K562 (cell line): Measurements from ENCODE around the gene SV2A. TPM values are rescaled to one million over a fixed set of nuclear protein-coding genes. Genes with fewer than 3 reads are reported as not detected.

Source experiments
- EZH2 ChIP-seq: IDR thresholded peaks from 2 replicates; pipeline ENCODE4 v1.6.1; 2012; ENCODE audit warnings: low read depth, mild to moderate bottlenecking, inconsistent platforms, low read length, borderline replicate concordance
- FIP1L1 ChIP-seq: fragments of 200-400 bp; formaldehyde crosslinking; IDR thresholded peaks from 2 replicates; pipeline ENCODE4 v1.6.1; 2018; ENCODE audit warnings: mild to moderate bottlenecking, low read depth, low read length; ENCODE audit not compliant: poor library complexity, severe bottlenecking
- FOS ChIP-seq: IDR thresholded peaks from 3 replicates; pipeline ENCODE4 v1.6.1; 2011; ENCODE audit not compliant: insufficient read length; ENCODE audit errors: extremely low read depth
- FOXK1 ChIP-seq: sonication (generic); formaldehyde crosslinking; IDR thresholded peaks from 2 replicates; pipeline ENCODE4 v1.8.0; 2022; ENCODE audit warnings: missing genetic modification reagents, mild to moderate bottlenecking, borderline replicate concordance
- GTF2E2 ChIP-seq: fragments of 200-800 bp; sonication (Bioruptor generic); IDR thresholded peaks from 2 replicates; pipeline ENCODE4 v1.6.1; 2016; ENCODE audit warnings: missing genetic modification characterization, missing compliant biosample characterization
- HDAC6 ChIP-seq: IDR thresholded peaks from 2 replicates; pipeline ENCODE4 v1.6.1; 2012; ENCODE audit warnings: low read depth, mild to moderate bottlenecking, control low read depth, inconsistent platforms, low read length, moderate library complexity
- MAFG ChIP-seq: fragments of 450-650 bp; conservative IDR thresholded peaks from 2 replicates; pipeline ENCODE4 v1.6.1; 2016; ENCODE audit warnings: missing genetic modification characterization, missing compliant biosample characterization
- MAFK ChIP-seq: IDR thresholded peaks from 2 replicates; pipeline ENCODE4 v1.6.1; 2011; ENCODE audit warnings: low read length, improper control_type of control experiment
- SMAD4 ChIP-seq: fragments of 250-450 bp; sonication (Bioruptor Pico); conservative IDR thresholded peaks from 2 replicates; pipeline ENCODE4 v1.8.0; 2021; ENCODE audit warnings: inconsistent platforms, mild to moderate bottlenecking, moderate library complexity
- YY1 ChIP-seq, 3 experiments: IDR thresholded peaks; 2 replicates each; pipeline ENCODE4 v1.6.1; 2011; ENCODE audit warnings: low read length in 2 of 3, mild to moderate bottlenecking in 2 of 3, moderate library complexity in 2 of 3, borderline replicate concordance in 1 of 3, control low read depth in 1 of 3, low read depth in 1 of 3; ENCODE audit not compliant: insufficient read depth in 3 of 3, insufficient replicate concordance in 2 of 3, control insufficient read depth in 1 of 3, insufficient read length in 1 of 3; ENCODE audit errors: extremely low read depth in 1 of 3
- ZFX ChIP-seq: sonication (generic); formaldehyde crosslinking; IDR thresholded peaks from 2 replicates; pipeline ENCODE4 v1.8.0; 2022; ENCODE audit warnings: mild to moderate bottlenecking, missing genetic modification reagents, moderate library complexity
- ZNF12 ChIP-seq: sonication (generic); formaldehyde crosslinking; IDR thresholded peaks from 2 replicates; pipeline ENCODE4 v1.4.0; 2020; ENCODE audit warnings: mild to moderate bottlenecking, missing genetic modification reagents
- ZNF407 ChIP-seq: fragments of 450-650 bp; IDR thresholded peaks from 2 replicates; pipeline ENCODE4 v1.6.1; 2016; ENCODE audit warnings: low read depth
- ZZZ3 ChIP-seq: fragments of 450-650 bp; IDR thresholded peaks from 2 replicates; pipeline ENCODE4 v1.6.1; 2016; ENCODE audit warnings: antibody characterized with exemption, mild to moderate bottlenecking, moderate library complexity
- polyA plus RNA-seq, 8 experiments: library from polyadenylated mRNA; depleted of rRNA in 4 of 8; stranded (reverse) in 5 of 8; unstranded in 3 of 8; fragments of >200 nt; fragmentation: Nextera tagmentation in 2 of 8; fragmentation: Illumina TruSeq in 1 of 8; extraction: Ambion mirVana in 2 of 8; extraction: Trizol in 1 of 8; gene quantifications; 2 replicates each; pipeline versions ENCODE4 v1.2.1 to v1.2.3, GENCODE V29; 2011 to 2014; ENCODE audit warnings: inconsistent platforms in 1 of 8, missing spikeins in 1 of 8
- total RNA-seq, 7 experiments: library from RNA; depleted of rRNA in 6 of 7; stranded (reverse); fragments of >200 nt in 6 of 7; fragmentation: Illumina TruSeq in 2 of 7; extraction: Trizol in 2 of 7; gene quantifications; 2 replicates each; pipeline versions ENCODE4 v1.2.1 to v1.2.3, GENCODE V29; 2011 to 2021; ENCODE audit warnings: low replicate concordance in 1 of 7

The SV2A gene
- total and polyA plus RNA-seq, 9 of the 15 experiments (the other 6 are each of a cell fraction or from before 2014, with no cell fraction given), result 0.07 to 0.22 (median 0.11) TPM; not detected in 1

GRCh38 chr1:149886396-149887195 lies 31.0 kb downstream of the SV2A start (continued):
- no peak for TF ChIP-seq ZNF407
- peak; percentile 97 for TF ChIP-seq ZFX
- no peak for TF ChIP-seq EZH2
- no peak for TF ChIP-seq HDAC6
- TF ChIP-seq MAFG (tag), result no peak
- peak; percentile 80; the same call in 1 of the 2 replicates for TF ChIP-seq ZNF12 (CRISPR knock-in tag)
- peak in 2 of 3 experiments; percentile 74 to 81 for TF ChIP-seq YY1 (IDR thresholded peaks at IDR 0.05; ENCODE audit: borderline replicate concordance in 1 of 3, control insufficient read depth in 1 of 3, extremely low read depth in 1 of 3, insufficient read depth in 3 of 3, insufficient read length in 1 of 3, insufficient replicate concordance in 2 of 3, low read depth in 1 of 3, low read length in 2 of 3)
- TF ChIP-seq FIP1L1, result peak; percentile 90
- TF ChIP-seq FOXK1 (CRISPR knock-in tag), result no peak; the same call in none of the 2 replicates
- peak; percentile 89 for TF ChIP-seq FOS
- no peak for TF ChIP-seq MAFK
- no peak for TF ChIP-seq ZZZ3
- peak; percentile 99 for TF ChIP-seq GTF2E2 (tag)
- TF ChIP-seq SMAD4 (CRISPR knock-in tag), result peak; percentile 53; the same call in 1 of the 2 replicates
